Activated CD8-positive, alpha-beta T cell treated with anti-CD3 and anti-CD28 coated beads for 36 hours (primary cell): ENCODE measurements around the gene OR10V1. TPM values are rescaled to one million over a fixed set of nuclear protein-coding genes. Genes with fewer than 3 reads are reported as not detected.

Source experiments
- ATAC-seq: fragments of 200-7000 bp; cut with Tn5 transposase; one replicate; pipeline ENCODE4 v1.10.0; 2021; ENCODE audit warnings: mild to moderate bottlenecking, moderate library complexity
- CTCF ChIA-PET: fragments of 350-600 bp; sonication (Branson Sonifier 250); formaldehyde crosslinking; loops from one replicate; lab custom pipeline; 2021; ENCODE audit warnings: antibody characterized with exemption; lab: Charles Lee
- POLR2A ChIA-PET: fragments of 350-600 bp; sonication (Branson Sonifier 250); formaldehyde crosslinking; loops from one replicate; lab custom pipeline; 2021; ENCODE audit warnings: antibody characterized with exemption; lab: Charles Lee
- DNase-seq: peaks from one replicate; pipeline ENCODE4 v3.0.0-alpha.2; 2020
- H3K27ac Mint-ChIP-seq: one replicate; pipeline ENCODE4 v1.8.0; 2021; ENCODE audit warnings: mild to moderate bottlenecking, mixed read lengths
- H3K27me3 Mint-ChIP-seq: one replicate; pipeline ENCODE4 v1.8.0; 2021; ENCODE audit warnings: mixed read lengths
- H3K36me3 Mint-ChIP-seq: one replicate; pipeline ENCODE4 v1.8.0; 2021; ENCODE audit warnings: low read depth, mixed read lengths
- H3K4me1 Mint-ChIP-seq: one replicate; pipeline ENCODE4 v1.8.0; 2021; ENCODE audit warnings: low read depth, mixed read lengths
- H3K4me3 Mint-ChIP-seq: one replicate; pipeline ENCODE4 v1.8.0; 2021; ENCODE audit warnings: mild to moderate bottlenecking, moderate library complexity, mixed read lengths
- H3K9me3 Mint-ChIP-seq: one replicate; pipeline ENCODE4 v1.8.0; 2021; ENCODE audit warnings: mixed read lengths
- intact Hi-C: fragments of 100-400 bp; cut with micrococcal nuclease; formaldehyde crosslinking; loops from one replicate; pipeline ENCODE4 v1.10.0; 2022
- total RNA-seq, 2 experiments: library from RNA; stranded (reverse); gene quantifications; one replicate each; pipeline ENCODE4 v1.2.3, GENCODE V29; 2021
- TF ChIP-seq, protein P1 (sequence below): fragments of 200-600 bp; IDR thresholded peaks from one replicate; pipeline ENCODE4 v1.8.0; 2022; ENCODE audit warnings: antibody characterized with exemption, mild to moderate bottlenecking

The OR10V1 gene
- total RNA-seq, 2 experiments from 2014 or later: not detected

DNA sequence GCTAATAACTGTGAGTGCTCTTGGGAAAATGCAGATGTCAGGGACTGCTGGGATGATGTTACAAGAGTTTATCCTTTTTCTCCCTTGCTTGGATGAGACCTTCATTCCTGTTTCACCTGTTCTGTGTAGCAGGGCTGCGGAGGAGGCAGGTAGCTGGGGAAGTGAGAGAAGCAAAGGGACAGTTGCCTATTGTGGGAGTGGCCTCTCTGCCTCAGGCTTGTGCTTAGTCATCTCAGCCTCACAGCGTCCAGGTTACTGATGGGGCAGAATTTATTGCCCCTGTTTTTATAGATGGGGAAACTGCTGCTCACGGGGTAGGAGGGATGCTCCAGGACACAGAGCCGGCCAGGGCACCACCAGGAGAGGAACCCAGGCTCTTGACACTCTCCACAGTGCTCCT is 43.2 kb upstream of the OR10V1 start:
- H3K9me3 Mint-ChIP-seq: no peaks in the 10 kb centered on the region
- H3K36me3 Mint-ChIP-seq: no peaks in the 10 kb centered on the region
- POLR2A ChIA-PET: interaction anchor here (0.7 to 1.5 kb wide), 4 partner anchors 14 to 162 kb away, joined by 3 read pairs; no protein-coding TSS in a partner anchor
- TF ChIP-seq, protein P1, sequence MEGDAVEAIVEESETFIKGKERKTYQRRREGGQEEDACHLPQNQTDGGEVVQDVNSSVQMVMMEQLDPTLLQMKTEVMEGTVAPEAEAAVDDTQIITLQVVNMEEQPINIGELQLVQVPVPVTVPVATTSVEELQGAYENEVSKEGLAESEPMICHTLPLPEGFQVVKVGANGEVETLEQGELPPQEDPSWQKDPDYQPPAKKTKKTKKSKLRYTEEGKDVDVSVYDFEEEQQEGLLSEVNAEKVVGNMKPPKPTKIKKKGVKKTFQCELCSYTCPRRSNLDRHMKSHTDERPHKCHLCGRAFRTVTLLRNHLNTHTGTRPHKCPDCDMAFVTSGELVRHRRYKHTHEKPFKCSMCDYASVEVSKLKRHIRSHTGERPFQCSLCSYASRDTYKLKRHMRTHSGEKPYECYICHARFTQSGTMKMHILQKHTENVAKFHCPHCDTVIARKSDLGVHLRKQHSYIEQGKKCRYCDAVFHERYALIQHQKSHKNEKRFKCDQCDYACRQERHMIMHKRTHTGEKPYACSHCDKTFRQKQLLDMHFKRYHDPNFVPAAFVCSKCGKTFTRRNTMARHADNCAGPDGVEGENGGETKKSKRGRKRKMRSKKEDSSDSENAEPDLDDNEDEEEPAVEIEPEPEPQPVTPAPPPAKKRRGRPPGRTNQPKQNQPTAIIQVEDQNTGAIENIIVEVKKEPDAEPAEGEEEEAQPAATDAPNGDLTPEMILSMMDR: no peak
- intact Hi-C loops: no loop called here
- ATAC-seq: no peak
- peak; percentile 28 for DNase-seq
- no peak overlapping the region for H3K27ac Mint-ChIP-seq
- peak overlapping the region; percentile 78 for H3K4me3 Mint-ChIP-seq
- peaks cover 14% of the 10 kb centered on the region for H3K4me1 Mint-ChIP-seq
- CTCF ChIA-PET: interaction anchor here (3.3 to 6.0 kb wide), 3 partner anchors 10 to 52 kb away, joined by 17 to 92 read pairs (median 28); partner anchors contain the start of gene MRPL16
- H3K27me3 Mint-ChIP-seq: no peaks in the 10 kb centered on the region

- Mint-ChIP-seq H3K27me3 (no peaks in the 10 kb centered on the region), H3K4me1 (peaks cover 14% of the 10 kb centered on the region), H3K27ac (no peak overlapping the region), H3K9me3 (no peaks in the 10 kb centered on the region), H3K4me3 (peak overlapping the region; percentile 78), H3K36me3 (no peaks in the 10 kb centered on the region)
- DNase-seq: no peak
- no peak for ATAC-seq
- ChIA-PET POLR2A (interaction anchor here (0.9 to 1.5 kb wide), 2 partner anchors 14 to 87 kb away, joined by 3 read pairs; no protein-coding TSS in a partner anchor), CTCF (interaction anchor here (0.9 to 6.0 kb wide), 6 partner anchors 10 to 53 kb away, joined by 3 to 92 read pairs (median 17); partner anchors contain the start of gene MRPL16)
- intact Hi-C loops: no loop called here
- TF ChIP-seq, protein P1: no peak
Measured at GRCh38 chr11:59756558-59756840, 42.9 kb upstream of the OR10V1 start.

- H3K9me3 Mint-ChIP-seq: no peaks in the 10 kb centered on the region
- CTCF ChIA-PET: interaction anchor here (0.8 to 6.0 kb wide), 11 partner anchors 9 to 607 kb away, joined by 3 to 92 read pairs (median 7); partner anchors contain the start of gene MRPL16
- intact Hi-C loops: no loop called here
- peak overlapping the region; percentile 78 for H3K4me3 Mint-ChIP-seq
- TF ChIP-seq, protein P1: no peak
- peak; percentile 59 for DNase-seq
- peak; percentile 48 for ATAC-seq
- H3K4me1 Mint-ChIP-seq: peaks cover 14% of the 10 kb centered on the region
- POLR2A ChIA-PET: interaction anchor here (0.6 to 1.6 kb wide), 6 partner anchors 14 to 439 kb away, joined by 3 to 4 read pairs (median 3); partner anchors contain the start of gene PATL1
- peak overlapping the region; percentile 55 for H3K27ac Mint-ChIP-seq
- peaks cover 1% of the 10 kb centered on the region for H3K27me3 Mint-ChIP-seq
- no peaks in the 10 kb centered on the region for H3K36me3 Mint-ChIP-seq
Measured at GRCh38 chr11:59755701-59756557, 42.3 kb upstream of the OR10V1 start.

- peaks cover 14% of the 10 kb centered on the region for H3K4me1 Mint-ChIP-seq
- H3K36me3 Mint-ChIP-seq: no peaks in the 10 kb centered on the region
- intact Hi-C loops: loop anchor here (1.0 kb wide), 1 partner anchor 47 kb away; no protein-coding TSS in a partner anchor
- ATAC-seq (peak; percentile 88), DNase-seq (peak; percentile 78)
- H3K9me3 Mint-ChIP-seq: no peaks in the 10 kb centered on the region
- CTCF ChIA-PET: interaction anchor here (0.8 to 6.0 kb wide), 23 partner anchors 10 to 610 kb away, joined by 3 to 92 read pairs (median 5); partner anchors contain the start of gene MRPL16
- peak within 1 kb of the TSS; percentile 96 for H3K4me3 Mint-ChIP-seq
- TF ChIP-seq, protein P1: no peak
- peaks cover 4% of the 10 kb centered on the region for H3K27me3 Mint-ChIP-seq
- peak within 1 kb of the TSS; percentile 67 for H3K27ac Mint-ChIP-seq
- POLR2A ChIA-PET: interaction anchor here (0.6 to 2.5 kb wide), 6 partner anchors 14 to 440 kb away, joined by 3 to 14 read pairs (median 4); partner anchors contain the start of genes MRPL16 and PATL1
Measured at GRCh38 chr11:59754859-59755700, 41.4 kb upstream of the OR10V1 start, which contains the start of gene STX3. STX3 (plus strand) TSS chr11:59755376; CDS start chr11:59755606, 230 bp downstream.
